Measurements from ENCODE around the gene LNP1. TPM values are rescaled to one million over a fixed set of nuclear protein-coding genes. Genes with fewer than 3 reads are reported as not detected.

The LNP1 gene
- total and polyA plus RNA-seq, 2 experiments from 2014 or later: 1.2 to 2.9 TPM

- Histone ChIP-seq H3K9me3 (ENCODE audit: low read depth) (no peaks in the 10 kb centered on the region), H3K27me3 (replicated peaks; ENCODE audit: insufficient read depth) (no peaks in the 10 kb centered on the region), H3K9me2 (ENCODE audit: insufficient read depth) (no peaks in the 10 kb centered on the region), H3K4me3 (no peak overlapping the region), H3K9ac (no peak overlapping the region), H3K79me2 (ENCODE audit: insufficient read depth) (no peaks in the 10 kb centered on the region), H3K36me3 (ENCODE audit: low read depth) (no peaks in the 10 kb centered on the region), H3K4me2 (ENCODE audit: unreplicated experiment) (no peak overlapping the region), H3F3A (ENCODE audit: insufficient read depth) (no peaks in the 10 kb centered on the region), H2AFZ (no peak overlapping the region), H3K4me1 (ENCODE audit: insufficient read depth) (no peaks in the 10 kb centered on the region), H4K20me1 (ENCODE audit: insufficient read depth) (no peaks in the 10 kb centered on the region), H3K27ac (no peak overlapping the region)
- DNase-seq: no peak
- in situ Hi-C loops (cut with MboI): no loop called here
- 92 to 96% methylated on average over 2 of the region's 2 CpGs for WGBS, 2 experiments (ENCODE audit: low coverage in 1 of 2, low lambda C conversion rate in 2 of 2, missing lambda C conversion rate in 2 of 2)
- no peak for TF ChIP-seq EZH2phosphoT487 (IDR thresholded peaks at IDR 0.05; ENCODE audit: insufficient read depth, low read depth)
- TF ChIP-seq EZH2 (IDR thresholded peaks at IDR 0.05; ENCODE audit: insufficient read depth, poor library complexity, severe bottlenecking): no peak
Observed at GRCh38 chr3:100420885-100421284, 19.5 kb downstream of the LNP1 start.

DNA sequence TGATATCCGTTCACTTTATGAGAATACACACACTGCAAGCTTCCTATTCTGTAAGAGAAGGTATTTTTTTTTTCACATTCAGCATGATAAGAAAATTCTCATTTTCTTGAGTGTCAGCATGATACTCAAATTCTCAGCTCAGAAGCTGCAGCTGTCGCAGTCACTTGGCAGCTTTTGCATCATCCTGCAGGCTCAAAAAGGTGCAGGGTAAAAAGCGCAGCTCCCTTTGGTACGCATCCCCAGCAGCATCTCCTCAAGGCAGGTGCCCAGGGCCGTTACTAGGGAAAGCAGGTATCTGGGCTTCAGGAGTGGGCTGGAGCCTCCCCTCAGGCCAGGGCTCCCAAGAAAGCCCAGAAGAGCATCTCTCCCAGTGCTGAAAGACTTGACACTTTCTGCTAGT, 22.3 kb downstream of the LNP1 start:
- Histone ChIP-seq H3K9me2 (ENCODE audit: insufficient read depth) (no peaks in the 10 kb centered on the region), H3F3A (ENCODE audit: insufficient read depth) (no peaks in the 10 kb centered on the region), H4K20me1 (ENCODE audit: insufficient read depth) (no peaks in the 10 kb centered on the region), H3K9ac (no peak overlapping the region), H3K27me3 (replicated peaks; ENCODE audit: insufficient read depth) (no peaks in the 10 kb centered on the region), H3K36me3 (ENCODE audit: low read depth) (no peaks in the 10 kb centered on the region), H2AFZ (no peak overlapping the region), H3K79me2 (ENCODE audit: insufficient read depth) (no peaks in the 10 kb centered on the region), H3K4me2 (ENCODE audit: unreplicated experiment) (no peak overlapping the region), H3K9me3 (ENCODE audit: low read depth) (no peaks in the 10 kb centered on the region), H3K4me1 (ENCODE audit: insufficient read depth) (no peaks in the 10 kb centered on the region), H3K4me3 (no peak overlapping the region), H3K27ac (no peak overlapping the region)
- TF ChIP-seq EZH2 (IDR thresholded peaks at IDR 0.05; ENCODE audit: insufficient read depth, poor library complexity, severe bottlenecking) (no peak), EZH2phosphoT487 (IDR thresholded peaks at IDR 0.05; ENCODE audit: insufficient read depth, low read depth) (no peak)
- in situ Hi-C loops (cut with MboI): no loop called here
- 93 to 95% methylated on average over 5 of the region's 5 CpGs for WGBS, 2 experiments (ENCODE audit: low coverage in 1 of 2, low lambda C conversion rate in 2 of 2, missing lambda C conversion rate in 2 of 2)
- DNase-seq: no peak

GRCh38 chr3:100424261-100424660, 22.9 kb downstream of the LNP1 start:
- no peaks in the 10 kb centered on the region for H3K36me3 ChIP-seq (ENCODE audit: low read depth)
- no peaks in the 10 kb centered on the region for H3K9me3 ChIP-seq (ENCODE audit: low read depth)
- H3K4me2 ChIP-seq (ENCODE audit: unreplicated experiment): no peak overlapping the region
- H3K9me2 ChIP-seq (ENCODE audit: insufficient read depth): no peaks in the 10 kb centered on the region
- H3K4me1 ChIP-seq (ENCODE audit: insufficient read depth): no peaks in the 10 kb centered on the region
- no peaks in the 10 kb centered on the region for H4K20me1 ChIP-seq (ENCODE audit: insufficient read depth)
- H3K79me2 ChIP-seq (ENCODE audit: insufficient read depth): no peaks in the 10 kb centered on the region
- H3F3A ChIP-seq (ENCODE audit: insufficient read depth): no peaks in the 10 kb centered on the region
- H3K4me3 ChIP-seq: no peak overlapping the region
- no peak overlapping the region for H3K9ac ChIP-seq
- H3K27me3 ChIP-seq (replicated peaks; ENCODE audit: insufficient read depth): no peaks in the 10 kb centered on the region
- in situ Hi-C loops (cut with MboI): no loop called here
- no peak overlapping the region for H2AFZ ChIP-seq
- H3K27ac ChIP-seq: no peak overlapping the region
- no peak for TF ChIP-seq EZH2phosphoT487 (IDR thresholded peaks at IDR 0.05; ENCODE audit: insufficient read depth, low read depth)
- TF ChIP-seq EZH2 (IDR thresholded peaks at IDR 0.05; ENCODE audit: insufficient read depth, poor library complexity, severe bottlenecking): no peak
- WGBS, 2 experiments (ENCODE audit: low coverage in 1 of 2, low lambda C conversion rate in 2 of 2, missing lambda C conversion rate in 2 of 2): 61 to 70% methylated on average over 2 of the region's 2 CpGs
- DNase-seq: no peak

DNA sequence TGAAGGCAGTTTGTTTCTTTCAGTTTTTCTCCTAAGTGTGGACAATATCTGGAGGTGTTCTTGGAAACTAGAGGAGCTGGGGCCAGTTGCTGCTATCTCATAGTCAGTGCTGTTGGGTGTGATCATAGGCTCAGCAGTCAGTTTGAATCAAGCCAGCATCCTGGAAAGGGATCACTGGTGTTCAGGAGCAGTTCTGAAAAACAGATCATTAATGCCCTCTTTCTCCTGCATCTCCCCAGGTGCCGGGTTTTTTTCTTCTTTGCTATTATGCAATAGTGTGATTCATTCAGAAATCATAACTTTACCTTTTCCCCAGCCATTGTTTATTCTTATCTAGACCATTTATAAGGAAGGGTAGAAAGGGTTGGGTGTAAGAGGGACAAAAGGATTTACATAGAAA, 24.0 kb downstream of the LNP1 start:
- WGBS, 2 experiments (ENCODE audit: low coverage in 1 of 2, low lambda C conversion rate in 2 of 2, missing lambda C conversion rate in 2 of 2): 39 to 50% methylated on average over 1 of the region's 1 CpG
- in situ Hi-C loops (cut with MboI): no loop called here
- H3F3A ChIP-seq (ENCODE audit: insufficient read depth): no peaks in the 10 kb centered on the region

More for the DNA sequence above, 24.0 kb downstream of the LNP1 start:
- TF ChIP-seq EZH2 (IDR thresholded peaks at IDR 0.05; ENCODE audit: insufficient read depth, poor library complexity, severe bottlenecking) (no peak), EZH2phosphoT487 (IDR thresholded peaks at IDR 0.05; ENCODE audit: insufficient read depth, low read depth) (no peak)
- no peak for DNase-seq
- Histone ChIP-seq H3K79me2 (ENCODE audit: insufficient read depth) (no peaks in the 10 kb centered on the region), H3K9ac (no peak overlapping the region), H3K4me3 (no peak overlapping the region), H3K27me3 (replicated peaks; ENCODE audit: insufficient read depth) (no peaks in the 10 kb centered on the region), H3K4me2 (ENCODE audit: unreplicated experiment) (no peak overlapping the region), H3K4me1 (ENCODE audit: insufficient read depth) (no peaks in the 10 kb centered on the region), H3K36me3 (ENCODE audit: low read depth) (no peaks in the 10 kb centered on the region), H3K27ac (no peak overlapping the region), H2AFZ (no peak overlapping the region), H3K9me2 (ENCODE audit: insufficient read depth) (no peaks in the 10 kb centered on the region), H3K9me3 (ENCODE audit: low read depth) (no peaks in the 10 kb centered on the region), H4K20me1 (ENCODE audit: insufficient read depth) (no peaks in the 10 kb centered on the region)

All from GM23248 (cell line).